H9 (cell line): ENCODE data around the gene PLA2G2C. TPM values are rescaled to one million over a fixed set of nuclear protein-coding genes. Genes with fewer than 3 reads are reported as not detected.

Experiments used
- DNase-seq: peaks from one replicate; pipeline ENCODE4 v3.0.0-alpha.2; 2017
- H2AFZ ChIP-seq: one replicate; pipeline ENCODE4 v1.6.1; 2013; ENCODE audit warnings: mild to moderate bottlenecking, low read length, control low read depth, moderate library complexity
- H2AK5ac ChIP-seq: 2 replicates; pipeline ENCODE4 v1.6.1; 2013; ENCODE audit warnings: low read length, control low read depth, mixed read lengths; ENCODE audit not compliant: insufficient read length
- H2BK120ac ChIP-seq: one replicate; pipeline ENCODE4 v1.6.1; 2013; ENCODE audit warnings: low read depth, mild to moderate bottlenecking, low read length, control low read depth, inconsistent platforms; ENCODE audit not compliant: poor library complexity, severe bottlenecking
- H2BK12ac ChIP-seq: 2 replicates; pipeline ENCODE4 v1.6.1; 2013; ENCODE audit warnings: low read length, control low read depth, mixed read lengths, low read depth; ENCODE audit not compliant: insufficient read length
- H2BK15ac ChIP-seq: 2 replicates; pipeline ENCODE4 v1.6.1; 2013; ENCODE audit warnings: low read depth, low read length, control low read depth
- H2BK20ac ChIP-seq: one replicate; pipeline ENCODE4 v1.6.1; 2013; ENCODE audit warnings: low read depth, mild to moderate bottlenecking, low read length, control low read depth, inconsistent platforms; ENCODE audit not compliant: poor library complexity, severe bottlenecking
- H2BK5ac ChIP-seq: 2 replicates; pipeline ENCODE4 v1.6.1; 2013; ENCODE audit warnings: low read length, control low read depth, mixed read lengths; ENCODE audit not compliant: insufficient read length
- H3K14ac ChIP-seq: 2 replicates; pipeline ENCODE4 v1.6.1; 2013; ENCODE audit warnings: low read length, control low read depth; ENCODE audit not compliant: insufficient read depth
- H3K18ac ChIP-seq: 2 replicates; pipeline ENCODE4 v1.6.1; 2013; ENCODE audit warnings: low read depth, mild to moderate bottlenecking, mixed read lengths, low read length, control low read depth; ENCODE audit not compliant: insufficient read length
- H3K23ac ChIP-seq: 2 replicates; pipeline ENCODE4 v1.6.1; 2013; ENCODE audit warnings: low read length, control low read depth, mixed read lengths, low read depth; ENCODE audit not compliant: insufficient read length
- H3K23me2 ChIP-seq: 2 replicates; pipeline ENCODE4 v1.6.1; 2013; ENCODE audit warnings: low read depth, mild to moderate bottlenecking, mixed read lengths, low read length, control low read depth; ENCODE audit not compliant: insufficient read length, poor library complexity, severe bottlenecking
- H3K27ac ChIP-seq: 2 replicates; pipeline ENCODE4 v1.5.1; 2013; ENCODE audit warnings: low read length, control low read depth, mixed read lengths, low read depth; ENCODE audit not compliant: insufficient read length
- H3K27me3 ChIP-seq: 2 replicates; pipeline ENCODE4 v1.6.1; 2013; ENCODE audit warnings: low read length, control low read depth, inconsistent platforms; ENCODE audit not compliant: insufficient read depth
- H3K4ac ChIP-seq: 2 replicates; pipeline ENCODE4 v1.6.1; 2013; ENCODE audit warnings: low read depth, mild to moderate bottlenecking, control low read depth, inconsistent platforms, low read length, moderate library complexity
- H3K4me1 ChIP-seq: 2 replicates; pipeline ENCODE4 v1.6.1; 2013; ENCODE audit warnings: low read length, control low read depth, inconsistent platforms; ENCODE audit not compliant: insufficient read depth
- H3K4me2 ChIP-seq: 2 replicates; pipeline ENCODE4 v1.6.1; 2013; ENCODE audit warnings: low read length, control low read depth, mixed read lengths; ENCODE audit not compliant: insufficient read length, insufficient read depth
- H3K56ac ChIP-seq: 2 replicates; pipeline ENCODE4 v1.6.1; 2013; ENCODE audit warnings: low read depth, mild to moderate bottlenecking, mixed read lengths, low read length, control low read depth; ENCODE audit not compliant: insufficient read length
- H3K79me1 ChIP-seq: 2 replicates; pipeline ENCODE4 v1.6.1; 2013; ENCODE audit warnings: low read depth, mild to moderate bottlenecking, moderate library complexity, low read length, control low read depth, inconsistent platforms; ENCODE audit not compliant: insufficient read depth, poor library complexity, severe bottlenecking
- H3K79me2 ChIP-seq: 2 replicates; pipeline ENCODE4 v1.6.1; 2013; ENCODE audit warnings: low read length, control low read depth, inconsistent platforms; ENCODE audit not compliant: insufficient read depth
- H3K9ac ChIP-seq: 2 replicates; pipeline ENCODE4 v1.6.1; 2013; ENCODE audit warnings: low read length, control low read depth, mixed read lengths; ENCODE audit not compliant: insufficient read length; ENCODE audit errors: extremely low read depth
- H3K9me3 ChIP-seq: one replicate; pipeline ENCODE4 v1.6.1; 2013; ENCODE audit warnings: low read depth, low read length, inconsistent platforms; ENCODE audit not compliant: control insufficient read depth
- H3T11ph ChIP-seq: one replicate; pipeline ENCODE4 v1.6.1; 2013; ENCODE audit warnings: mild to moderate bottlenecking, low read length, control low read depth, inconsistent platforms
- H4K20me1 ChIP-seq: one replicate; pipeline ENCODE4 v1.6.1; 2013; ENCODE audit not compliant: control insufficient read depth, insufficient read length, insufficient read depth
- H4K5ac ChIP-seq: 2 replicates; pipeline ENCODE4 v1.6.1; 2013; ENCODE audit warnings: low read depth, mild to moderate bottlenecking, mixed read lengths, low read length, control low read depth; ENCODE audit not compliant: insufficient read length
- H4K8ac ChIP-seq: replicated peaks from 2 replicates; pipeline ENCODE4 v1.6.1; 2013; ENCODE audit warnings: low read length, control low read depth, mixed read lengths, low read depth; ENCODE audit not compliant: insufficient read length
- H4K91ac ChIP-seq: 2 replicates; pipeline ENCODE4 v1.6.1; 2013; ENCODE audit warnings: low read depth, mild to moderate bottlenecking, moderate library complexity, mixed read lengths, low read length, control low read depth; ENCODE audit not compliant: insufficient read length
- H3K27ac Mint-ChIP-seq, 3 experiments: 2 replicates in 2 of 3; 3 replicates in 1 of 3; pipeline ENCODE4 v1.8.0; 2020 to 2021; ENCODE audit warnings: mixed read lengths in 3 of 3, mild to moderate bottlenecking in 1 of 3, moderate library complexity in 1 of 3
- H3K27me3 Mint-ChIP-seq: 2 replicates; pipeline ENCODE4 v1.8.0; 2021; ENCODE audit warnings: low read depth, mild to moderate bottlenecking, moderate library complexity, mixed read lengths
- H3K36me3 Mint-ChIP-seq, 3 experiments: 2 replicates in 2 of 3; 3 replicates in 1 of 3; pipeline ENCODE4 v1.8.0; 2020 to 2021; ENCODE audit warnings: low read depth in 3 of 3, mixed read lengths in 3 of 3; ENCODE audit not compliant: insufficient read depth in 1 of 3
- H3K4me1 Mint-ChIP-seq, 2 experiments: 2 replicates each; pipeline ENCODE4 v1.8.0; 2020; ENCODE audit warnings: mixed read lengths in 2 of 2
- H3K4me3 Mint-ChIP-seq, 2 experiments: 2 replicates in 1 of 2; 3 replicates in 1 of 2; pipeline ENCODE4 v1.8.0; 2020 to 2021; ENCODE audit warnings: mild to moderate bottlenecking in 2 of 2, mixed read lengths in 2 of 2, moderate library complexity in 1 of 2
- H3K9me3 Mint-ChIP-seq, 2 experiments: 2 replicates in 1 of 2; 3 replicates in 1 of 2; pipeline ENCODE4 v1.8.0; 2020; ENCODE audit warnings: mild to moderate bottlenecking in 2 of 2, mixed read lengths in 2 of 2, moderate library complexity in 1 of 2
- WGBS: extraction: QIAGEN DNeasy Blood & Tissue Kit; methylation state at CpG from one replicate; pipeline ENCODE4 v1.1.7; 2013; ENCODE audit warnings: missing lambda C conversion rate, low lambda C conversion rate, mixed read lengths; ENCODE audit not compliant: insufficient read length; ENCODE audit errors: extremely low coverage; 5-methylcytosine and 5-hydroxymethylcytosine counted together
- total RNA-seq: library from RNA; stranded (reverse); gene quantifications from 2 replicates; pipeline ENCODE4 v1.2.1, GENCODE V29; 2021
- TF ChIP-seq, protein P1 (sequence below): fragments of 200-600 bp; sonication (generic); conservative IDR thresholded peaks from 3 replicates; pipeline ENCODE4 v1.8.0; 2021; ENCODE audit warnings: antibody characterized with exemption, mild to moderate bottlenecking

PLA2G2C gene
- total RNA-seq, 1 experiment from 2014 or later: not detected

DNA sequence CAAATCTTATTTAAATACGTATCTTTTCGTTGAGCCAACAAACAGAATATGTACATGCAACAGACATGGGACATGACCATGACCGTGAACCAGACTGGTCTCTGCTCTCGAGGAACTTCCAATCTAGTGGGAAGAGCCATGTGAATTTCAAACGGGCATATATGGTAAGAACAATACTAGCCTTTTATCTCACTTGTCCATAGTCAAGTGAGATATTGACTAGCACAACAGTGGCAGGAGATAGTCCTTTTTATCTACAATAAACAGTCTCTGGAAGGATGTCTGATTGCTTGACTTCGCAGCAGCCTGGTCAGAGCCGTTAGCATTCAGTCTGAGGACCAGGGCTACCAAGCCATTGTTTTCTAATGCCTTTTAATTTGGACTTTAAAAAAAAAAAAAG is 12.6 kb upstream of the PLA2G2C start:
- no peak overlapping the region for H3K4ac ChIP-seq
- no peaks in the 10 kb centered on the region for H3K79me1 ChIP-seq
- no peak overlapping the region for H3T11ph ChIP-seq
- no peak overlapping the region for H3K56ac ChIP-seq
- H3K4me2 ChIP-seq: no peak overlapping the region
- no peak overlapping the region for H2AK5ac ChIP-seq
- H4K91ac ChIP-seq: no peak overlapping the region
- no peaks in the 10 kb centered on the region for H4K20me1 ChIP-seq
- H3K23me2 ChIP-seq: no peaks in the 10 kb centered on the region
- no peak overlapping the region for H2BK120ac ChIP-seq
- H2BK15ac ChIP-seq: no peak overlapping the region
- H3K27ac ChIP-seq: no peak overlapping the region
- H2BK20ac ChIP-seq: no peak overlapping the region
- no peaks in the 10 kb centered on the region for H3K9me3 ChIP-seq
- no peak overlapping the region for H3K9ac ChIP-seq
- WGBS: no CpG with 5 or more reads among the region's 7 CpGs
- H4K5ac ChIP-seq: no peak overlapping the region
- H2AFZ ChIP-seq: no peak overlapping the region
- H3K4me1 ChIP-seq: no peaks in the 10 kb centered on the region
- H3K23ac ChIP-seq: no peak overlapping the region
- TF ChIP-seq, protein P1, sequence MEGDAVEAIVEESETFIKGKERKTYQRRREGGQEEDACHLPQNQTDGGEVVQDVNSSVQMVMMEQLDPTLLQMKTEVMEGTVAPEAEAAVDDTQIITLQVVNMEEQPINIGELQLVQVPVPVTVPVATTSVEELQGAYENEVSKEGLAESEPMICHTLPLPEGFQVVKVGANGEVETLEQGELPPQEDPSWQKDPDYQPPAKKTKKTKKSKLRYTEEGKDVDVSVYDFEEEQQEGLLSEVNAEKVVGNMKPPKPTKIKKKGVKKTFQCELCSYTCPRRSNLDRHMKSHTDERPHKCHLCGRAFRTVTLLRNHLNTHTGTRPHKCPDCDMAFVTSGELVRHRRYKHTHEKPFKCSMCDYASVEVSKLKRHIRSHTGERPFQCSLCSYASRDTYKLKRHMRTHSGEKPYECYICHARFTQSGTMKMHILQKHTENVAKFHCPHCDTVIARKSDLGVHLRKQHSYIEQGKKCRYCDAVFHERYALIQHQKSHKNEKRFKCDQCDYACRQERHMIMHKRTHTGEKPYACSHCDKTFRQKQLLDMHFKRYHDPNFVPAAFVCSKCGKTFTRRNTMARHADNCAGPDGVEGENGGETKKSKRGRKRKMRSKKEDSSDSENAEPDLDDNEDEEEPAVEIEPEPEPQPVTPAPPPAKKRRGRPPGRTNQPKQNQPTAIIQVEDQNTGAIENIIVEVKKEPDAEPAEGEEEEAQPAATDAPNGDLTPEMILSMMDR: no peak
- no peak overlapping the region for H3K18ac ChIP-seq
- H3K79me2 ChIP-seq: no peaks in the 10 kb centered on the region
- H3K27me3 ChIP-seq: no peaks in the 10 kb centered on the region
- DNase-seq: no peak
- H2BK12ac ChIP-seq: no peak overlapping the region
- H3K4me1 Mint-ChIP-seq: peaks cover 17 to 20% of the 10 kb centered on the region in 2 experiments
- no peaks in the 10 kb centered on the region for H3K9me3 Mint-ChIP-seq
- no peak overlapping the region for H3K27ac Mint-ChIP-seq
- peaks cover 16% of the 10 kb centered on the region for H3K27me3 Mint-ChIP-seq
- H2BK5ac ChIP-seq: no peak overlapping the region
- H4K8ac ChIP-seq: no peak overlapping the region
- no peaks in the 10 kb centered on the region for H3K36me3 Mint-ChIP-seq
- H3K4me3 Mint-ChIP-seq: no peak overlapping the region
- H3K14ac ChIP-seq: no peak overlapping the region
